Measurements from ENCODE around the gene STX4.

STX4 gene

GRCh38 chr16:31032736-31033708 lies at the start of gene STX4:
Gene STX4, plus strand, starts transcription at chr16:31033558. Its CDS starts 248 bp downstream, at chr16:31033806.
- peak; percentile 96 to 97 for DNase-seq (ENCODE audit: low read depth in 2 of 2)

- DNase-seq (ENCODE audit: low read depth in 2 of 2): no peak
Measured at GRCh38 chr16:30983898-30984610, 49.3 kb upstream of the STX4 start.

GRCh38 chr16:30984669-30985400 lies 48.5 kb upstream of the STX4 start, which contains the start of gene HSD3B7:
Gene HSD3B7, plus strand, starts transcription at chr16:30985207. Its CDS starts 452 bp downstream, at chr16:30985659.
- peak; percentile 50 to 64 for DNase-seq (ENCODE audit: low read depth in 2 of 2)

- DNase-seq (ENCODE audit: low read depth in 2 of 2): no peak
Measured at GRCh38 chr16:30985401-30986128, 47.8 kb upstream of the STX4 start.

GRCh38 chr16:30986129-30986991 lies 47.0 kb upstream of the STX4 start:
- no peak for DNase-seq (ENCODE audit: low read depth in 2 of 2)

- no peak for DNase-seq (ENCODE audit: low read depth in 2 of 2)
Measured at GRCh38 chr16:30987581-30988190, 45.7 kb upstream of the STX4 start.

GRCh38 chr16:30989469-30990047 lies 43.8 kb upstream of the STX4 start:
- no peak for DNase-seq (ENCODE audit: low read depth in 2 of 2)

- DNase-seq (ENCODE audit: low read depth in 2 of 2): no peak
Measured at GRCh38 chr16:30990105-30990504, 43.3 kb upstream of the STX4 start.

GRCh38 chr16:30991052-30991451 lies 42.3 kb upstream of the STX4 start:
- DNase-seq (ENCODE audit: low read depth in 2 of 2): no peak

GRCh38 chr16:30992276-30992780 lies 41.0 kb upstream of the STX4 start:
- DNase-seq (ENCODE audit: low read depth in 2 of 2): no peak

- no peak for DNase-seq (ENCODE audit: low read depth in 2 of 2)
Measured at GRCh38 chr16:30992931-30993816, 40.2 kb upstream of the STX4 start.

- DNase-seq (ENCODE audit: low read depth in 2 of 2): no peak
Measured at GRCh38 chr16:30995927-30996323, 37.4 kb upstream of the STX4 start.

GRCh38 chr16:30996324-30996984 lies 36.9 kb upstream of the STX4 start:
- no peak for DNase-seq (ENCODE audit: low read depth in 2 of 2)

- peak; percentile 64 to 68 for DNase-seq (ENCODE audit: low read depth in 2 of 2)
Measured at GRCh38 chr16:30996985-30997724, 36.2 kb upstream of the STX4 start.

- no peak for DNase-seq (ENCODE audit: low read depth in 2 of 2)
Measured at GRCh38 chr16:30997725-30998711, 35.3 kb upstream of the STX4 start.
